ENCODE results near the gene COL18A1.
"Not testable (repeated sequence)": the region's sequence is repeated elsewhere in the genome, so short reads cannot be mapped to it uniquely, and the experiment has no call there.

Gene COL18A1

GRCh38 chr21:45367402-45368351 is 37.3 kb upstream of the COL18A1 start:
- no peak for DNase-seq (ENCODE audit: low spot score)

- DNase-seq (ENCODE audit: low spot score): not testable (repeated sequence)
Observed at GRCh38 chr21:45369018-45369417, 35.9 kb upstream of the COL18A1 start.

- DNase-seq (ENCODE audit: low spot score): no peak
Observed at GRCh38 chr21:45370575-45370974, 34.4 kb upstream of the COL18A1 start.

GRCh38 chr21:45371081-45371480 is 33.9 kb upstream of the COL18A1 start:
- DNase-seq (ENCODE audit: low spot score): no peak

GRCh38 chr21:45371655-45372054 is 33.3 kb upstream of the COL18A1 start:
- DNase-seq (ENCODE audit: low spot score): no peak

- DNase-seq (ENCODE audit: low spot score): no peak
Observed at GRCh38 chr21:45372732-45373355, 32.1 kb upstream of the COL18A1 start.

- no peak for DNase-seq (ENCODE audit: low spot score)
Observed at GRCh38 chr21:45373991-45374816, 30.8 kb upstream of the COL18A1 start.

- DNase-seq (ENCODE audit: low spot score): no peak
Observed at GRCh38 chr21:45374826-45375455, 30.0 kb upstream of the COL18A1 start.

- no peak for DNase-seq (ENCODE audit: low spot score)
Observed at GRCh38 chr21:45376459-45377324, 28.3 kb upstream of the COL18A1 start.

GRCh38 chr21:45377325-45377709 is 27.6 kb upstream of the COL18A1 start:
- DNase-seq (ENCODE audit: low spot score): no peak

GRCh38 chr21:45377866-45378257 is 27.1 kb upstream of the COL18A1 start:
- no peak for DNase-seq (ENCODE audit: low spot score)

- DNase-seq (ENCODE audit: low spot score): no peak
Observed at GRCh38 chr21:45378258-45378966, 26.6 kb upstream of the COL18A1 start.

GRCh38 chr21:45379171-45379900 is 25.6 kb upstream of the COL18A1 start:
- DNase-seq (ENCODE audit: low spot score): no peak

GRCh38 chr21:45379901-45380330 is 25.0 kb upstream of the COL18A1 start:
- DNase-seq (ENCODE audit: low spot score): no peak

GRCh38 chr21:45380566-45380965 is 24.4 kb upstream of the COL18A1 start:
- DNase-seq (ENCODE audit: low spot score): no peak

GRCh38 chr21:45381036-45381787 is 23.8 kb upstream of the COL18A1 start:
- DNase-seq (ENCODE audit: low spot score): no peak

- no peak for DNase-seq (ENCODE audit: low spot score)
Observed at GRCh38 chr21:45381865-45382696, 22.9 kb upstream of the COL18A1 start.

- no peak for DNase-seq (ENCODE audit: low spot score)
Observed at GRCh38 chr21:45382697-45382997, 22.3 kb upstream of the COL18A1 start.
